Breast epithelium (tissue), 4 donors: ENCODE data around the gene FHIT. TPM values are rescaled to one million over a fixed set of nuclear protein-coding genes. Genes with fewer than 3 reads are reported as not detected.

Source experiments
- DNase-seq, 2 donors: peaks; one replicate each; pipeline ENCODE4 v3.0.0-alpha.2; 2019; ENCODE audit warnings: low spot score in 2 of 2
- H3K27ac ChIP-seq, 2 donors: fragments of 200-600 bp; sonication (generic) in 1 of 2; one replicate each; pipeline ENCODE4 v1.5.1; 2016 to 2019; ENCODE audit warnings: mild to moderate bottlenecking in 1 of 2
- H3K27me3 ChIP-seq, 2 donors: fragments of 200-600 bp; sonication (generic) in 1 of 2; one replicate each; pipeline versions ENCODE4 v1.5.1 to v1.6.0; 2017 to 2019; ENCODE audit warnings: control low read depth in 1 of 2, mild to moderate bottlenecking in 1 of 2
- H3K36me3 ChIP-seq: fragments of 200-600 bp; one replicate; pipeline ENCODE4 v1.5.1; 2019
- H3K4me1 ChIP-seq, 2 donors: fragments of 200-600 bp; sonication (generic); one replicate each; pipeline ENCODE4 v1.5.1; 2016 to 2019; ENCODE audit warnings: control low read depth in 1 of 2
- H3K4me3 ChIP-seq, 3 donors: fragments of 200-600 bp; sonication (generic); 1 replicate in 2 of 3; 2 replicates in 1 of 3; pipeline ENCODE4 v1.5.1; 2016 to 2019; ENCODE audit warnings: mild to moderate bottlenecking in 3 of 3, moderate library complexity in 2 of 3
- H3K9me3 ChIP-seq, 2 donors: fragments of 200-600 bp; sonication (generic) in 1 of 2; one replicate each; pipeline ENCODE4 v1.5.1; 2016 to 2019; ENCODE audit warnings: control low read depth in 1 of 2
- CTCF ChIP-seq, 3 donors: fragments of 450-650 bp; IDR thresholded peaks; one replicate each; pipeline ENCODE4 v1.5.1; 2016 to 2017; ENCODE audit warnings: antibody characterized with exemption in 3 of 3, mild to moderate bottlenecking in 3 of 3, moderate library complexity in 3 of 3
- POLR2A ChIP-seq: fragments of 450-650 bp; IDR thresholded peaks from one replicate; pipeline ENCODE4 v1.6.1; 2016; ENCODE audit warnings: antibody characterized with exemption, mild to moderate bottlenecking, moderate library complexity
- POLR2AphosphoS5 ChIP-seq, 3 donors: sonication (generic); formaldehyde crosslinking; IDR thresholded peaks; one replicate each; pipeline ENCODE4 v1.6.1; 2017; ENCODE audit warnings: antibody characterized with exemption in 3 of 3
- intact Hi-C: fragments of 100-400 bp; cut with DNase I; formaldehyde crosslinking; loops from one replicate; pipeline ENCODE4 v1.15.1; 2023; ENCODE audit warnings: low total_unique reads
- total RNA-seq, 3 donors: library from RNA; depleted of rRNA; stranded (reverse); fragments of >200 nt; gene quantifications; one replicate each; pipeline ENCODE4 v1.1.0, GENCODE V29; 2016

Gene FHIT
- total RNA-seq, 3 donors from 2014 or later, result 9.0 to 19.2 (median 17.7) TPM

- no peak for TF ChIP-seq POLR2AphosphoS5 (IDR thresholded peaks at IDR 0.05)
- TF ChIP-seq CTCF (IDR thresholded peaks at IDR 0.05), result no peak
- no peak for TF ChIP-seq POLR2A
- H3K36me3 ChIP-seq, result peaks cover 5% of the 10 kb centered on the region
- no peaks in the 10 kb centered on the region for H3K9me3 ChIP-seq
- H3K27ac ChIP-seq, result no peak overlapping the region
- DNase-seq, result no peak
- no peaks in the 10 kb centered on the region for H3K4me1 ChIP-seq
- H3K4me3 ChIP-seq, result no peak overlapping the region
- no peaks in the 10 kb centered on the region for H3K27me3 ChIP-seq
- intact Hi-C loops, result no loop called here
Observed at GRCh38 chr3:60343831-60344230, 907.4 kb downstream of the FHIT start.

- Histone ChIP-seq H3K27ac (no peak overlapping the region), H3K27me3 (no peaks in the 10 kb centered on the region), H3K36me3 (no peaks in the 10 kb centered on the region), H3K4me1 (no peaks in the 10 kb centered on the region), H3K4me3 (no peak overlapping the region), H3K9me3 (no peaks in the 10 kb centered on the region)
- DNase-seq, result no peak
- intact Hi-C loops, result no loop called here
- TF ChIP-seq POLR2A, result no peak
- no peak for TF ChIP-seq POLR2AphosphoS5 (IDR thresholded peaks at IDR 0.05)
- TF ChIP-seq CTCF (IDR thresholded peaks at IDR 0.05), result no peak
Observed at GRCh38 chr3:60339304-60339703, 911.9 kb downstream of the FHIT start.

GRCh38 chr3:60337421-60337820 is 913.8 kb downstream of the FHIT start:
- no peaks in the 10 kb centered on the region for H3K27me3 ChIP-seq
- no peak overlapping the region for H3K4me3 ChIP-seq
- TF ChIP-seq POLR2AphosphoS5 (IDR thresholded peaks at IDR 0.05), result no peak
- no peak for TF ChIP-seq CTCF (IDR thresholded peaks at IDR 0.05)
- no peak for TF ChIP-seq POLR2A
- no peaks in the 10 kb centered on the region for H3K9me3 ChIP-seq
- no peaks in the 10 kb centered on the region for H3K36me3 ChIP-seq
- H3K27ac ChIP-seq, result no peak overlapping the region
- H3K4me1 ChIP-seq, result no peaks in the 10 kb centered on the region
- intact Hi-C loops, result no loop called here
- DNase-seq, result no peak

GRCh38 chr3:60336061-60336460 is 915.2 kb downstream of the FHIT start:
- H3K4me3 ChIP-seq, result no peak overlapping the region
- no peaks in the 10 kb centered on the region for H3K27me3 ChIP-seq
- H3K27ac ChIP-seq, result no peak overlapping the region
- TF ChIP-seq POLR2A (no peak), POLR2AphosphoS5 (IDR thresholded peaks at IDR 0.05) (no peak), CTCF (IDR thresholded peaks at IDR 0.05) (no peak)
- intact Hi-C loops, result no loop called here
- no peaks in the 10 kb centered on the region for H3K36me3 ChIP-seq
- H3K9me3 ChIP-seq, result no peaks in the 10 kb centered on the region
- no peaks in the 10 kb centered on the region for H3K4me1 ChIP-seq
- no peak for DNase-seq

- Histone ChIP-seq H3K36me3 (no peaks in the 10 kb centered on the region), H3K9me3 (no peaks in the 10 kb centered on the region), H3K27me3 (no peaks in the 10 kb centered on the region), H3K27ac (no peak overlapping the region), H3K4me1 (no peaks in the 10 kb centered on the region), H3K4me3 (no peak overlapping the region)
- TF ChIP-seq POLR2A (no peak), CTCF (IDR thresholded peaks at IDR 0.05) (no peak), POLR2AphosphoS5 (IDR thresholded peaks at IDR 0.05) (no peak)
- intact Hi-C loops, result no loop called here
- no peak for DNase-seq
Observed at GRCh38 chr3:60333710-60334109, 917.5 kb downstream of the FHIT start.
